Astrocyte of the spinal cord (primary cell): Measurements from ENCODE around the gene LTBP2.

Source experiments
- DNase-seq: peaks from one replicate; pipeline ENCODE4 v3.0.0; 2011; ENCODE audit warnings: low read depth, low spot score
- H3K4me3 ChIP-seq: 2 replicates; pipeline ENCODE4 v1.5.1; 2011; ENCODE audit warnings: low read depth, mild to moderate bottlenecking, low read length, moderate library complexity
- CTCF ChIP-seq: IDR thresholded peaks from 2 replicates; pipeline ENCODE4 v1.5.1; 2012; ENCODE audit warnings: low read depth, mild to moderate bottlenecking, low read length, inconsistent platforms
- in situ Hi-C: cut with HindIII; loops from 2 replicates; pipeline ENCODE4 v1.10.0; 2017; ENCODE audit warnings: low sequenced_read_pairs

LTBP2 gene

DNA sequence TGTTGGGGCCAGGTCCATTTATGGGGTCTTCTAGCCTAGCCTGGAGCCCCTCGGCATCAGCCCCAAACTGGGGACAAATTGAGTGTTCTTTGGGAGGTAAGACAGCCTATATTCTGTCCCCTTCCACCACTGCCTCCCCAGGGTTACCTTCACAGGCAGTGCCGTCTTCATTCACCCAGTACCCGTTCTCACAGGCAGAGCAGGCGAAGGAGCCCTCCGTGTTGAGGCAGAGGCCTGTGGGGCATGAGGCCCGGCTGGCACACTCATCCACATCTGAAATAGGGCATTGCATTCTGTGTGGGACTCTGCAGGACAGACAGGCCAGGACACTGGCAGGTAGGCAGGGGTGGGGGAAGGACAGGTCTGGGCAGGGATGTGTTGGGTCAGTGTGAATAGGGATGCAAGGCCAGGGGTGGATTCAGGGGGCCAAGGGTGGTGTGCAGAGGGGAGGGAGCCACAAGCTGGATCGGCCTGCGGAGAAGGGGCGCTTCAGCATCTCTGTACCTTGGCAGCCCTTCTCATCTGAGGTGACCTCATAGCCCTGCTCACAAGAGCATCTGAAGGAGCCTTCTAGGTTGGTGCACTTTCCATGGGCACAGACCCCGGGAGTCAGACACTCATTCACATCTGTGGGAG is 102.3 kb downstream of the LTBP2 start:
- no peak for DNase-seq
- in situ Hi-C loops, result no loop called here
- no peak for TF ChIP-seq CTCF
- no peak overlapping the region for H3K4me3 ChIP-seq

- H3K4me3 ChIP-seq, result no peak overlapping the region
- in situ Hi-C loops, result no loop called here
- DNase-seq, result no peak
- TF ChIP-seq CTCF, result no peak
These were observed 103.1 kb downstream of the LTBP2 start for GRCh38 chr14:74508844-74509428.

DNA sequence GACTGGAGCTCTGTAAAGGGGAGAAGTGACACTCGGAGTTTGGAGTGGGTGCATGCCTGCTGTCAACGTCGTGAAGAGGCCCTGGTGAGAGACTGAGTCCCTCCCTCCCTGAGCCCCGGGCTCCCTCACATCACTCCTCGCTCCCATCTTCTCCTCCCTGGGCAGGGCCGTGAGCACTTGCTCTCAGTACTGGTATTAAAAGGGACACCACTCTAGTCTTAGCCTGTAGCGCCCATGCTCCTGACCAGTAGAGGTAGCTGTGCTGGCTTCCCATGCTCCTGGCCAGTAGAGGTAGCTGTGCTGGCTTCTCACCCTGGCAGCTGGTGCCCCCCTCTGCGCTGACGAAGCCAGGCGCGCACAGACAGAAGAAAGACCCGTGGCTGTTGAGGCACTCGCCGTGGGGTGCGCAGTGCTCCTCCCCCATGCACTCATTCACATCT is 103.7 kb downstream of the LTBP2 start:
- in situ Hi-C loops, result no loop called here
- H3K4me3 ChIP-seq, result no peak overlapping the region
- peak; percentile 73 for TF ChIP-seq CTCF
- no peak for DNase-seq

GRCh38 chr14:74507840-74508239 is 104.2 kb downstream of the LTBP2 start:
- no peak for TF ChIP-seq CTCF
- no peak overlapping the region for H3K4me3 ChIP-seq
- in situ Hi-C loops, result no loop called here
- no peak for DNase-seq

- no peak for TF ChIP-seq CTCF
- in situ Hi-C loops, result no loop called here
- DNase-seq, result no peak
- no peak overlapping the region for H3K4me3 ChIP-seq
These were observed 105.0 kb downstream of the LTBP2 start for GRCh38 chr14:74507085-74507484.

GRCh38 chr14:74506411-74506851 is 105.6 kb downstream of the LTBP2 start:
- H3K4me3 ChIP-seq, result no peak overlapping the region
- no peak for TF ChIP-seq CTCF
- in situ Hi-C loops, result no loop called here
- DNase-seq, result no peak
